22Rv1 (cell line): ENCODE measurements around the gene CCL24.

Experiments
- CTCF ChIP-seq: fragments of 450-650 bp; IDR thresholded peaks from 2 replicates; pipeline ENCODE4 v1.5.1; 2017; ENCODE audit warnings: mild to moderate bottlenecking
- ZFX ChIP-seq: fragments of 450-650 bp; IDR thresholded peaks from 2 replicates; pipeline ENCODE4 v1.6.1; 2017; ENCODE audit warnings: antibody characterized with exemption, borderline replicate concordance

- TF ChIP-seq CTCF = no peak
- no peak for TF ChIP-seq ZFX
These were observed 30.1 kb upstream of the CCL24 start for GRCh38 chr7:75843613-75844116.
